Neural cell (in vitro differentiated cells): ENCODE results near the gene ENDOU. TPM values are rescaled to one million over a fixed set of nuclear protein-coding genes. Genes with fewer than 3 reads are reported as not detected.

Source experiments
- H2AFZ ChIP-seq: fragments of 200-600, 300-800 bp; sonication (generic), shearing (Covaris generic); 2 replicates; pipeline ENCODE4 v1.6.0; 2014; ENCODE audit warnings: low read depth, mild to moderate bottlenecking, antibody characterized with exemption, low read length, moderate library complexity
- H3F3A ChIP-seq: fragments of 200-600 bp; shearing (Covaris generic); 2 replicates; pipeline ENCODE4 v1.6.1; 2016; ENCODE audit warnings: mild to moderate bottlenecking, moderate library complexity, mixed read lengths, antibody characterized with exemption, low read length; ENCODE audit not compliant: insufficient read depth, poor library complexity, severe bottlenecking
- H3K27ac ChIP-seq: fragments of 200-600, 300-800 bp; sonication (generic), shearing (Covaris generic); 2 replicates; pipeline ENCODE4 v1.5.1; 2014; ENCODE audit warnings: mild to moderate bottlenecking, low read length, moderate library complexity
- H3K27me3 ChIP-seq: fragments of 300-800, 200-600 bp; sonication (generic), shearing (Covaris generic); 2 replicates; pipeline ENCODE4 v1.6.0; 2014; ENCODE audit warnings: mild to moderate bottlenecking, low read depth, low read length, moderate library complexity; ENCODE audit not compliant: insufficient read depth
- H3K36me3 ChIP-seq: fragments of 300-800, 200-600 bp; sonication (generic), shearing (Covaris generic); 2 replicates; pipeline ENCODE4 v1.5.1; 2014; ENCODE audit warnings: mild to moderate bottlenecking, antibody characterized with exemption, low read length, moderate library complexity; ENCODE audit not compliant: insufficient read depth
- H3K4me2 ChIP-seq: fragments of 300-800, 200-600 bp; sonication (generic), shearing (Covaris generic); 2 replicates; pipeline ENCODE4 v1.6.0; 2014; ENCODE audit warnings: mild to moderate bottlenecking, low read length
- H3K4me3 ChIP-seq: fragments of 300-800, 200-600 bp; sonication (generic), shearing (Covaris generic); 2 replicates; pipeline ENCODE4 v1.5.1; 2014; ENCODE audit warnings: mild to moderate bottlenecking, low read length, moderate library complexity
- H3K79me2 ChIP-seq: fragments of 200-600 bp; shearing (Covaris generic); replicated peaks from 2 replicates; pipeline ENCODE4 v1.6.0; 2014; ENCODE audit warnings: mild to moderate bottlenecking, low read length, moderate library complexity; ENCODE audit not compliant: insufficient read depth
- H3K9ac ChIP-seq: fragments of 300-800, 200-600 bp; sonication (generic), shearing (Covaris generic); 2 replicates; pipeline ENCODE4 v1.6.1; 2016; ENCODE audit warnings: mild to moderate bottlenecking, low read length, mixed read lengths
- H3K9me2 ChIP-seq: fragments of 200-600 bp; shearing (Covaris generic); 2 replicates; pipeline ENCODE4 v1.6.1; 2016; ENCODE audit warnings: mild to moderate bottlenecking, low read length, mixed read lengths; ENCODE audit not compliant: insufficient read depth
- H3K9me3 ChIP-seq: fragments of 200-600, 300-800 bp; sonication (generic), shearing (Covaris generic); 2 replicates; pipeline ENCODE4 v1.6.1; 2016; ENCODE audit warnings: mild to moderate bottlenecking, mixed run types, low read length, moderate library complexity, mixed read lengths
- H4K20me1 ChIP-seq: fragments of 200-600 bp; shearing (Covaris generic); 2 replicates; pipeline ENCODE4 v1.6.1; 2016; ENCODE audit warnings: mild to moderate bottlenecking, mixed run types; ENCODE audit not compliant: insufficient read depth
- EP300 ChIP-seq: fragments of 450-650 bp; conservative IDR thresholded peaks from 2 replicates; pipeline ENCODE4 v1.6.1; 2014; ENCODE audit warnings: antibody characterized with exemption, mild to moderate bottlenecking, moderate library complexity; ENCODE audit not compliant: poor library complexity, severe bottlenecking
- EZH2 ChIP-seq: fragments of 200-600, 300-800 bp; shearing (Covaris generic), sonication (generic); IDR thresholded peaks from 2 replicates; pipeline ENCODE4 v1.6.1; 2014; ENCODE audit warnings: antibody characterized with exemption, low read length, borderline replicate concordance, mild to moderate bottlenecking; ENCODE audit not compliant: insufficient read depth, poor library complexity, severe bottlenecking
- MXI1 ChIP-seq: fragments of 450-650 bp; conservative IDR thresholded peaks from 2 replicates; pipeline ENCODE4 v1.6.1; 2014; ENCODE audit warnings: antibody characterized with exemption, mild to moderate bottlenecking; ENCODE audit not compliant: poor library complexity, severe bottlenecking
- POLR2AphosphoS5 ChIP-seq: IDR thresholded peaks from 2 replicates; pipeline ENCODE4 v1.6.1; 2012
- REST ChIP-seq: IDR thresholded peaks from 2 replicates; pipeline ENCODE4 v1.6.1; 2012; ENCODE audit warnings: borderline replicate concordance
- SMC3 ChIP-seq: fragments of 450-650 bp; conservative IDR thresholded peaks from 2 replicates; pipeline ENCODE4 v1.6.1; 2014; ENCODE audit warnings: antibody characterized with exemption, mild to moderate bottlenecking, moderate library complexity; ENCODE audit not compliant: poor library complexity
- TAF1 ChIP-seq: IDR thresholded peaks from 2 replicates; pipeline ENCODE4 v1.6.1; 2012; ENCODE audit warnings: low read depth
- polyA plus RNA-seq: library from polyadenylated mRNA; depleted of rRNA; stranded (reverse); fragments of >200 nt; gene quantifications from 2 replicates; pipeline ENCODE4 v1.2.3, GENCODE V29; 2014
- TF ChIP-seq, protein P1 (sequence below): fragments of 450-650 bp; IDR thresholded peaks from 2 replicates; pipeline ENCODE4 v1.5.1; 2014; ENCODE audit warnings: antibody characterized with exemption, mild to moderate bottlenecking, moderate library complexity; ENCODE audit not compliant: poor library complexity, severe bottlenecking

Gene ENDOU
- polyA plus RNA-seq, 1 donor from 2014 or later = not detected

GRCh38 chr12:47730341-47730744 lies 5.1 kb upstream of the ENDOU start:
- no peaks in the 10 kb centered on the region for H3K79me2 ChIP-seq
- TF ChIP-seq, protein P1, sequence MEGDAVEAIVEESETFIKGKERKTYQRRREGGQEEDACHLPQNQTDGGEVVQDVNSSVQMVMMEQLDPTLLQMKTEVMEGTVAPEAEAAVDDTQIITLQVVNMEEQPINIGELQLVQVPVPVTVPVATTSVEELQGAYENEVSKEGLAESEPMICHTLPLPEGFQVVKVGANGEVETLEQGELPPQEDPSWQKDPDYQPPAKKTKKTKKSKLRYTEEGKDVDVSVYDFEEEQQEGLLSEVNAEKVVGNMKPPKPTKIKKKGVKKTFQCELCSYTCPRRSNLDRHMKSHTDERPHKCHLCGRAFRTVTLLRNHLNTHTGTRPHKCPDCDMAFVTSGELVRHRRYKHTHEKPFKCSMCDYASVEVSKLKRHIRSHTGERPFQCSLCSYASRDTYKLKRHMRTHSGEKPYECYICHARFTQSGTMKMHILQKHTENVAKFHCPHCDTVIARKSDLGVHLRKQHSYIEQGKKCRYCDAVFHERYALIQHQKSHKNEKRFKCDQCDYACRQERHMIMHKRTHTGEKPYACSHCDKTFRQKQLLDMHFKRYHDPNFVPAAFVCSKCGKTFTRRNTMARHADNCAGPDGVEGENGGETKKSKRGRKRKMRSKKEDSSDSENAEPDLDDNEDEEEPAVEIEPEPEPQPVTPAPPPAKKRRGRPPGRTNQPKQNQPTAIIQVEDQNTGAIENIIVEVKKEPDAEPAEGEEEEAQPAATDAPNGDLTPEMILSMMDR = no peak
- no peak for TF ChIP-seq MXI1
- TF ChIP-seq POLR2AphosphoS5 = no peak
- no peak for TF ChIP-seq TAF1
- no peak for TF ChIP-seq REST
- TF ChIP-seq SMC3 = no peak
- H3K27me3 ChIP-seq = no peaks in the 10 kb centered on the region
- no peaks in the 10 kb centered on the region for H3K9me2 ChIP-seq
- H3K4me2 ChIP-seq = no peak overlapping the region
- no peak overlapping the region for H3K4me3 ChIP-seq
- H4K20me1 ChIP-seq = no peaks in the 10 kb centered on the region
- no peak overlapping the region for H3K27ac ChIP-seq
- H3K9me3 ChIP-seq = no peaks in the 10 kb centered on the region
- H3F3A ChIP-seq = no peaks in the 10 kb centered on the region
- no peaks in the 10 kb centered on the region for H3K36me3 ChIP-seq
- no peak overlapping the region for H2AFZ ChIP-seq
- H3K9ac ChIP-seq = no peak overlapping the region

DNA sequence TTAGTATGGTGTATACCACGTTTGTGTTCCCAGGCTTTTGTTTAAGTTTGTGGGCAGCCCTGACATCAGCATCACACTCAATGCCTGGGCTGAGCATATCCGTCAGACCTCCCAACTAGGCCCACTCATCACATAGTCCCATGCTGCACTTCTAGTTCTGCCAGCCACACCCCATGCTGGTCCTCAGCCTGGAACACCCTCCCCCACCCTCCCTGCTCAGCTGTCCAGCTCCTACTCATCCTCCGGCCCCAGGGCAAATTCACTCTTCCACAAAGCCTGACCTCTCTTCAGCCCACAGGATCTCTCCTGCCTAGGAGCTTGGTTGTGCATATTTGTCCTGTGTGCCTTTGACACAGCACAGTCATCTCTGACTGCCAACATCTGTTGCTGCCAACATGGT lies 3.9 kb upstream of the ENDOU start:
- no peak overlapping the region for H3K27ac ChIP-seq
- no peaks in the 10 kb centered on the region for H4K20me1 ChIP-seq
- no peak overlapping the region for H3K4me3 ChIP-seq
- no peaks in the 10 kb centered on the region for H3K36me3 ChIP-seq
- no peak overlapping the region for H3K9ac ChIP-seq
- H3K79me2 ChIP-seq = no peaks in the 10 kb centered on the region
- H3K9me2 ChIP-seq = no peaks in the 10 kb centered on the region
- H3K4me2 ChIP-seq = no peak overlapping the region
- TF ChIP-seq, protein P1 = no peak
- TF ChIP-seq EZH2 (no peak), SMC3 (no peak), MXI1 (no peak), REST (no peak), TAF1 (no peak), EP300 (no peak), POLR2AphosphoS5 (no peak)
- no peaks in the 10 kb centered on the region for H3K27me3 ChIP-seq
- H2AFZ ChIP-seq = no peak overlapping the region
- H3K9me3 ChIP-seq = no peaks in the 10 kb centered on the region
- H3F3A ChIP-seq = no peaks in the 10 kb centered on the region
